ENCODE measurements around the gene DHX8. TPM values are rescaled to one million over a fixed set of nuclear protein-coding genes. Genes with fewer than 3 reads are reported as not detected.

Gene DHX8
- 10 to 100 TPM; 61.7 to 65.6 TPM for total RNA-seq

GRCh38 chr17:43483674-43484551, at the start of gene DHX8:
TSS of gene DHX8 (plus strand) at chr17:43483975. CDS start at chr17:43484038, 63 bp downstream.

GRCh38 chr17:43546319-43547188, 62.8 kb downstream of the DHX8 start, which contains the start of gene ETV4:
TSS of gene ETV4 (minus strand) at chr17:43546340. CDS start at chr17:43545617, 723 bp downstream.

Other genes starting within 250 kb of the DHX8 start
- 1,000 to 10,000 TPM; 4,966 to 7,703 TPM for gene RNU2-1, start 250.0 kb upstream of the DHX8 start, total RNA-seq
- gene ARL4D, start 85.0 kb upstream of the DHX8 start, total RNA-seq, result 1 to 10 TPM; 3.9 to 4.1 TPM
- gene ETV4, start 62.4 kb downstream of the DHX8 start, total RNA-seq, result 1 to 10 TPM; 2.1 TPM
- 10 to 100 TPM; 16.2 TPM for gene MEOX1, start 177.9 kb downstream of the DHX8 start, total RNA-seq